HG02610 (cell line): ENCODE results near the gene FAM174C.

ENCODE experiments used
- ATAC-seq: cut with Tn5 transposase; IDR thresholded peaks from one replicate; pipeline ENCODE4 v1.9.1; 2021; ENCODE audit warnings: mild to moderate bottlenecking, moderate library complexity; ENCODE audit not compliant: unreplicated experiment

Gene FAM174C

GRCh38 chr19:1271528-1272422 lies 3.6 kb upstream of the FAM174C start:
- ATAC-seq, result no peak

- ATAC-seq, result no peak
Measured at GRCh38 chr19:1272423-1273262, 2.7 kb upstream of the FAM174C start.

- no peak for ATAC-seq
Measured at GRCh38 chr19:1273263-1274041, 1.9 kb upstream of the FAM174C start.

GRCh38 chr19:1274081-1274851 lies 1.1 kb upstream of the FAM174C start:
- ATAC-seq, result no peak

GRCh38 chr19:1274852-1275259 lies 474 bp upstream of the FAM174C start:
- no peak for ATAC-seq

- ATAC-seq, result no peak
Measured at GRCh38 chr19:1275976-1276627, 772 bp downstream of the FAM174C start.

- ATAC-seq, result no peak
Measured at GRCh38 chr19:1276628-1277022, 1.3 kb downstream of the FAM174C start.

GRCh38 chr19:1277061-1277460 lies 1.7 kb downstream of the FAM174C start:
- no peak for ATAC-seq

- no peak for ATAC-seq
Measured at GRCh38 chr19:1278074-1278473, 2.7 kb downstream of the FAM174C start.

GRCh38 chr19:1278713-1279660 lies 3.7 kb downstream of the FAM174C start:
- ATAC-seq, result no peak

- no peak for ATAC-seq
Measured at GRCh38 chr19:1279782-1280341, 4.5 kb downstream of the FAM174C start.

- no peak for ATAC-seq
Measured at GRCh38 chr19:1280636-1281568, 5.6 kb downstream of the FAM174C start.

- no peak for ATAC-seq
Measured at GRCh38 chr19:1281569-1282287, 6.4 kb downstream of the FAM174C start.

- no peak for ATAC-seq
Measured at GRCh38 chr19:1282588-1283206, 7.4 kb downstream of the FAM174C start.

GRCh38 chr19:1283207-1283916 lies 8.0 kb downstream of the FAM174C start:
- no peak for ATAC-seq

GRCh38 chr19:1283917-1284292 lies 8.6 kb downstream of the FAM174C start:
- ATAC-seq, result no peak
